Lower leg skin (tissue), 3 donors: Measurements from ENCODE around the gene TRMU.

Source experiments
- POLR2A ChIP-seq, 2 donors: fragments of 450-650 bp; IDR thresholded peaks; one replicate each; pipeline ENCODE4 v1.6.1; 2016 to 2017; ENCODE audit warnings: antibody characterized with exemption in 2 of 2, mild to moderate bottlenecking in 1 of 2, moderate library complexity in 1 of 2
- TF ChIP-seq, protein P1 (sequence below), 3 donors: fragments of 450-650 bp; IDR thresholded peaks; one replicate each; pipeline ENCODE4 v1.5.1; 2016; ENCODE audit warnings: antibody characterized with exemption in 3 of 3, mild to moderate bottlenecking in 3 of 3, moderate library complexity in 2 of 3

DNA sequence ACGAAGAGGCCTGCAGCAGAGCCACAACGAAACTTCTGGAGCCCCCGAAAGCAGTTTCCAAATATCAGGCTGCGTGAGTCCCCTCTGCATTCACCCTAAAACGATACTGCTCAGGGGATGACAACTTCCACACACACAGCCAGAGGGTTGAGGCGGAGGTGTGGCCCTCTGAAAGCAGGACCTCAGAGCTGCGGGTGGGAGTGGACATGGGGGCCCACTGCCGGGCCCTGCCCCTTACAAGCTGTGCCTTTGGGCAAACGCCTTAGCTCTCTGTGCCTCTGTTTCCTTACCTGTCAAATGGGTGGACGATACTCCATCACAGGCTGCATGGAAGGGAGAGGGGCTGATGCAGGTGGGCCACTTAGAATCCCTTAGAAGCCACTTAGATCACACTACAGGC lies 53.1 kb downstream of the TRMU start:
- TF ChIP-seq, protein P1, sequence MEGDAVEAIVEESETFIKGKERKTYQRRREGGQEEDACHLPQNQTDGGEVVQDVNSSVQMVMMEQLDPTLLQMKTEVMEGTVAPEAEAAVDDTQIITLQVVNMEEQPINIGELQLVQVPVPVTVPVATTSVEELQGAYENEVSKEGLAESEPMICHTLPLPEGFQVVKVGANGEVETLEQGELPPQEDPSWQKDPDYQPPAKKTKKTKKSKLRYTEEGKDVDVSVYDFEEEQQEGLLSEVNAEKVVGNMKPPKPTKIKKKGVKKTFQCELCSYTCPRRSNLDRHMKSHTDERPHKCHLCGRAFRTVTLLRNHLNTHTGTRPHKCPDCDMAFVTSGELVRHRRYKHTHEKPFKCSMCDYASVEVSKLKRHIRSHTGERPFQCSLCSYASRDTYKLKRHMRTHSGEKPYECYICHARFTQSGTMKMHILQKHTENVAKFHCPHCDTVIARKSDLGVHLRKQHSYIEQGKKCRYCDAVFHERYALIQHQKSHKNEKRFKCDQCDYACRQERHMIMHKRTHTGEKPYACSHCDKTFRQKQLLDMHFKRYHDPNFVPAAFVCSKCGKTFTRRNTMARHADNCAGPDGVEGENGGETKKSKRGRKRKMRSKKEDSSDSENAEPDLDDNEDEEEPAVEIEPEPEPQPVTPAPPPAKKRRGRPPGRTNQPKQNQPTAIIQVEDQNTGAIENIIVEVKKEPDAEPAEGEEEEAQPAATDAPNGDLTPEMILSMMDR (IDR thresholded peaks at IDR 0.05), result no peak
- no peak for TF ChIP-seq POLR2A (IDR thresholded peaks at IDR 0.05)
